ENCODE data around the gene TMEM167B.

TMEM167B gene

GRCh38 chr1:109083923-109084322 is 6.6 kb upstream of the TMEM167B start:
- DNase-seq = no peak

GRCh38 chr1:109084563-109085517 is 5.7 kb upstream of the TMEM167B start:
- no peak for DNase-seq

GRCh38 chr1:109089242-109090015 is 1.1 kb upstream of the TMEM167B start:
- DNase-seq = peak; percentile 86

- no peak for DNase-seq
These were observed 694 bp downstream of the TMEM167B start for GRCh38 chr1:109091078-109091838.

GRCh38 chr1:109091839-109092193 is 1.3 kb downstream of the TMEM167B start:
- DNase-seq = no peak

GRCh38 chr1:109094377-109094803 is 3.8 kb downstream of the TMEM167B start:
- DNase-seq = no peak

- no peak for DNase-seq
These were observed 4.3 kb downstream of the TMEM167B start for GRCh38 chr1:109094871-109095270.

- no peak for DNase-seq
These were observed 5.1 kb downstream of the TMEM167B start for GRCh38 chr1:109095631-109096030.

GRCh38 chr1:109096120-109096519 is 5.6 kb downstream of the TMEM167B start:
- no peak for DNase-seq

- peak; percentile 98 for DNase-seq
These were observed 9.6 kb downstream of the TMEM167B start for GRCh38 chr1:109099938-109100773.

- no peak for DNase-seq
These were observed 14.0 kb downstream of the TMEM167B start for GRCh38 chr1:109104364-109105151.

- DNase-seq = no peak
These were observed 15.3 kb downstream of the TMEM167B start for GRCh38 chr1:109105881-109106280.

- DNase-seq = no peak
These were observed 17.2 kb downstream of the TMEM167B start for GRCh38 chr1:109107785-109108184.

GRCh38 chr1:109109906-109110305 is 19.3 kb downstream of the TMEM167B start:
- no peak for DNase-seq

- DNase-seq = no peak
These were observed 21.0 kb downstream of the TMEM167B start for GRCh38 chr1:109111386-109112055.

GRCh38 chr1:109112056-109112651 is 21.6 kb downstream of the TMEM167B start:
- DNase-seq = peak; percentile 6

GRCh38 chr1:109112652-109113285 is 22.2 kb downstream of the TMEM167B start:
- DNase-seq = peak; percentile 93

GRCh38 chr1:109113590-109114341 is 23.2 kb downstream of the TMEM167B start, which contains the start of gene ELAPOR1:
TSS of gene ELAPOR1 (plus strand) at chr1:109114115. CDS start at chr1:109114184, 69 bp downstream.
- peak; percentile 77 for DNase-seq

GRCh38 chr1:109114342-109114674 is 23.7 kb downstream of the TMEM167B start:
- DNase-seq = no peak
